GM18517 (cell line): ENCODE results near the gene CAMK1D.

Source experiments
- ATAC-seq: cut with Tn5 transposase; IDR thresholded peaks from one replicate; pipeline ENCODE4 v1.9.1; 2021; ENCODE audit warnings: mild to moderate bottlenecking, moderate library complexity; ENCODE audit not compliant: unreplicated experiment

The CAMK1D gene

DNA sequence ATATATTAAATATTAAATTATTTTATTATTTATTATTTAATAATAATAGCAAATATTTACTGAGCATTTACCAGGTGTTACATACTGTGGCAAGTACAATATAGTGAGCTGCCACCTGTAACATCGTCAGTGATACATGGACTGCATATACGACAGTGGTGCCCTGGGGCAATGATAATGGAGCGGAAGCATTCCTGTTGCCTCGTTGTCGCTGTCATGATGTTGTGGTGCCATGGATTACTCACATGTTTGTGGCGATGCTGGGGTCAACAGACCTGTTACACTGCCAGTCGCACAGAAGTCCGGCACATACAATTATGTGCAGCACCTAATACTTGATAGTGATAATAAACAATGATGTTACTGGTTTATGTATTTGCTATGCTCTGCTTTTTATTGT lies 20.6 kb downstream of the CAMK1D start:
- ATAC-seq = no peak

GRCh38 chr10:12372846-12373245 lies 23.5 kb downstream of the CAMK1D start:
- no peak for ATAC-seq

DNA sequence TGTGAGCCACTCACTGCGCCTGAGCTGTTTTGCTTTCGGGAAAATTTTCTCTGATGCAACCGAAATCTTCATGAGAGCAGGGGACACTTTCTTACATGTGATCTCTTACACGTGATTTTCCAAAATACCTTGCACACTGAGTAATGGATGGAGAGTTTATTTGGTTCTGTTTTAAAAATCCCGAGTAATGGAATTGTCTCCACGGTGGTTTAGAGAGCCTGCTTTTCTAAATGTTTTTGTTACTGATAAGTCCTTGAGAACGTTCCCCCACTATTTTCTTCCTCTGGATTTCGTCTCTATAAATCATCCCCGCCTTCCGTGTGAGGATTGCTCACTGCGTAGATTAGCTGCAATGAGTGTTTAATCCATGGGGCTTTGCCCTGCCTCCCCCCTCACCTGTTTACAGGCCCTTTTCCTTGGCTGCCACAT lies 25.7 kb downstream of the CAMK1D start:
- ATAC-seq = no peak

DNA sequence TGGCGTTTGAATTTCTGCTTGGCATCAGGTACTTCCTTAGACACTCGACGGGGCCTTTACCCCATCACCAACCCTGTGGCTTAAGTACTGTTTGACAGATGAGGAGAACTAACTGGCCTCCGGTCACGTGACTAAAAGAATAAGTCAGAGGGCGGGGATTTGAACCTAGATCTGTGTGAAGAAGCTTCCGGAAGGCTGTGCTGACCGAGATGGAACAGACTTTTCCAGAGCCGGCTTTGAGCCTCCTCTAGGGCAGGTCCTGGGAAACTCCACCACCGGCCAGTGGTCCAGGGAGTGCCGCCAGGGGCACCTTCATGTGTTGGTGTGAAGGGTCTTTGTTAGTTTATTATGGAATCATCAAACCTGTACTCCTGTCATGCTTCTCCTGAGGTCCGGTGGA lies 26.9 kb downstream of the CAMK1D start:
- no peak for ATAC-seq

DNA sequence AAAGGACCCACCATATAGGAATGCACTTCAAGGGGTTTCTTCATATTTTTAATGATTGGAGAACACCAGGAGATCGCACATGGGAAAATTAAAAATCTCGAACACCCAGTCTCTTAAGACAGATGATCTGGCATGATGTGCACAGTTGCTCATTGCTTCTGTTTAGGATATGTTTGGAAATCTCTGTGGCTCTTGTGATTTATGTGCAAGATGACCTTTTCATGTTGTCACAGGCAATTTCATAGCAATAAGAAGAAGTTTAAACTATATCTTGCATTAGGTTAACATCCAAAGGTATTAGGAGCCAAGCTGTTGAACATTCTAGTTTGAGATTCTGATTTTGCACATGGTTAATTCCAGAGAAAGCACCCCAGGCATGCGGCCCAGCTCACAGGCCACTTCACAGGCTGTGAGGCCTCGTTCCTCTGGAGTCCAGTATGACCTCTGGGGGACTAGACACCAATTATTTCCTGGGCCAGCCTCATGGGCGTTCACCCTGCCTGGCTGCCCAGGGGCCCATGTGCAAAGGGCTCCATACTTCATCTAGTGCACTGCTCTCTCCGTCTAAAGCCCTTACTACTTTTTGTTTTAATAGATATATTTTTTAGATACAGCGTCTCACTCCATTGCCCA lies 28.4 kb downstream of the CAMK1D start:
- ATAC-seq = no peak

GRCh38 chr10:12380999-12381398 lies 31.7 kb downstream of the CAMK1D start:
- no peak for ATAC-seq

GRCh38 chr10:12381536-12382156 lies 32.3 kb downstream of the CAMK1D start:
- no peak for ATAC-seq

GRCh38 chr10:12382157-12382548 lies 32.8 kb downstream of the CAMK1D start:
- no peak for ATAC-seq

- no peak for ATAC-seq
Observed at GRCh38 chr10:12382956-12383531, 33.7 kb downstream of the CAMK1D start.

DNA sequence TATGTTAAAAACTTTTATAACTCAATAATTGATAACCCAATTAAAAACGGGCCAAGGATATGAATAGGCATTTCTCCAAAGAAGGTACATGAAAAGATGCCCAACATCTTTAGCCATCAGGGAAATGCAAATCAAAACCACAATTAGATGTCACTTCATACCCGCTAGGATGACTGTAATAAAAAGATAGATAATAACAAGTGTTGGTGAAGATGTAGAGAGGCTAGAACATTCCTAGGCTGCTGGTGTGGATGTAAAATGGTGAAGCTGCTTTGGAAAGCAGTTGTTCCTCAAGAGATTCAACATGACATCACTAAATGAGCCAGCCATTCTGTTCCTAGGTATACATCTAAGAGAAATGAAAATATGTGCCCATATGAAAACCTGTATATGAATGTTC lies 35.6 kb downstream of the CAMK1D start:
- ATAC-seq = no peak

GRCh38 chr10:12387561-12388210 lies 38.3 kb downstream of the CAMK1D start:
- ATAC-seq = no peak

DNA sequence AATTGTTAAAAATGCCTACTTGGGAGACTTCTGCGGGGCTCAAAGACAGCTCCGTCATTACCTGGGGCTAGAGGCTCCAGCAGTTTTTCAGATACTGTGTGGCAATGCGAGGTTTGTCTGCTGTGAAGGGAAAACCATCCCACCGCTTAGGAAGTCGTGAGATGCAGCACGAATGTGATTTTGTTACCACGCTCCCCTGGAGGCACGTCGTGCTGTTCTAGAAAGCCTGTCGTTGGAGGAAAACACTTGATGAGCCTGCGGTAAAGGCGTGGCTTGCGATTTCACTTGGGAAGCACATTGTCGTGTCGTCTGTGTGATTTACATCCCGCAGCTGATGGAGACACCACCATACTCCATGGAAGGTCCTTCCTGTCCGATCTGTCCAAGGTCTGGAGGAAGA lies 39.3 kb downstream of the CAMK1D start:
- ATAC-seq = no peak

GRCh38 chr10:12389154-12389734 lies 39.9 kb downstream of the CAMK1D start:
- no peak for ATAC-seq

GRCh38 chr10:12390733-12391132 lies 41.4 kb downstream of the CAMK1D start:
- ATAC-seq = no peak

DNA sequence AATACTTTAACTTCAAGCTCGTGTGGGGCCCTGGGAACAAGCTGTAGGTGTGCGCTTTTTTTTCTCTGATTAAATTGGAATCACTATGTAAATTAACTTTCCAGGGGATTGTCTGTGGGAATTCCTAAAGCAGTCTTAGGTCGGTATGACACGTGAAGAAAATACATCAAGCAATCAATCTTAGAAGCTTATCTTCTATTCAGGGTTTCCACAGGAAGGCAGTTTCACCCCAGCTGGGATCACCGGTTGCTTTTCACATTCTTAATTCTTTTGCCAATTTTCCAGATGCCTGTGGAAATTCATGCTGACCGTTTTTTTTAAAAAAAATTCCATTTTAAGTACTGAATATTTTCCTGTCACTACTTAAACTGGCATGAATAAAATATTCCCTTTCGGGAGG lies 41.9 kb downstream of the CAMK1D start:
- ATAC-seq = no peak

DNA sequence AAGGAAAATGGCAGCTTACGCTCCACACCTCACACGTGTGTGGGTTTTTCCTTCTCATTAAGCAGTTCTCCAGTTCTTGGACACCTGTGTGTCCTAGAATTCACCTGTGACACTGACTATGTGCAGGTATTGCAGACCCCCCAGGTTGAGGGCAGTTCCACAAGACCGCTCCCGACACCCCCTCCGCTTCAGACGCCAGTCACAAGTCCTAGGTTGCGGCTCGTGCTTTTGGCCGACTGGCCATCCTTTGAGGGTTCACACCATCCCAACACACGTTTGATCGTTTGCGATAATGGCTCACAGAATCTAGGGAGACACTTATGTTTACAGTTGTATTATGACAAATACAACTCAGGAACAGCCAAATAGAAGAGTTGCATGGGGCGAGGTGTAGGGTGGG lies 44.5 kb downstream of the CAMK1D start:
- no peak for ATAC-seq

DNA sequence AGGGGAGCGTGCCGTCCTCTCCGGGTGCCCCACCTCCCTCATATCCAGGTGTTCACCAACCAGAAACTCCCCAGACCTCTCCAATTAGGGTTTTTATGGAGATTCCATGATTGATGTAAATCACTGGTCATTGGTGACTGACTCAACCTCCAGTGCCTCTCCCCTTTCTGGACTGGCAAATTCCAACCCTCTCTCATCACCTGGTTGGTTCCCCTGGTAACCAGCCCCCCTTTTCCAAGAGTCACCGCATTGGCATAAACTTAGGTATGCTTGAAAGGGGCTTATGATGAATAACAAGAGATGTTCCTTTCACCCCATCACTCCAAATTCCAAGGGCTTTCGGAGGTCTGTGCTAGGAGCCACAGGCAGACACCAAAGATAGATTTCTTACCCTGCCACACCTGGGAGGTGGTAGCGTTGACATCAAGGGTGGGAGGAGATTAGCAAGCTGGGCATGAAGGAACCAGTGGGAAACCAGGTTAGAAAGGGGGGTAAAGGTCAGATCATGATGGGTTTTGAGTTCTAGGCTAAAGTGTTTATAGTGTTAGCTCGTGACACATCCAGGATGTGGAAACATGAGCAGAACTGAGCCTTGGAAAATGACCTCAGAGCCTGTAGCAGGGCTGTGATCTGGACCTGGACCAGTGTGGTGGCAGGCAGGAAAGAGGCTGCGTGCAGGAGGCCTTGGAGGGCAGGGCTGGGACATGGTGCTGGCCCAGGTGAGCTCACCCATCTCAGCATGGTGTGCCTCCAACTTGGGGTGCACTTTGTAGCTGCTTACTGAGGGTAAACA lies 45.1 kb downstream of the CAMK1D start:
- no peak for ATAC-seq

DNA sequence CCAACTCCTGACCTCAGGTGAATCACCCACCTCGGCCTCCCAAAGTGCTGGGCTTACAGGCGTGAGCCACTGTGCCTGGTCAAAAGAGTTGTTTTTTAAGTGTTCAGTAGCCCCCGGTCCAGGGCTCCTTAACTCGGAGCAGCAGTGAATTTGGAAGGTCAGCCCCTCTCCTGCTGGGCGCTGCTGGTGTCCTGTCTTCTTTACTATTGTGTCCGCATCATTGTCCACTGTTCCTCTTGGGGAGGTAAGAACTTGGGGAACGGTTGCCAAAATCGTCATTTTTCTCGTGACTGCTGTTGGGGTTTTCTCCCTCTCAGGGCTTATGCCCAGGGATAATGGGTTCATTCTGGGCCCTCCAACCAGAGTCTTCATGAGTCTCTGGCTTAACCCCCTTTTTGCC lies 46.7 kb downstream of the CAMK1D start:
- ATAC-seq = no peak

DNA sequence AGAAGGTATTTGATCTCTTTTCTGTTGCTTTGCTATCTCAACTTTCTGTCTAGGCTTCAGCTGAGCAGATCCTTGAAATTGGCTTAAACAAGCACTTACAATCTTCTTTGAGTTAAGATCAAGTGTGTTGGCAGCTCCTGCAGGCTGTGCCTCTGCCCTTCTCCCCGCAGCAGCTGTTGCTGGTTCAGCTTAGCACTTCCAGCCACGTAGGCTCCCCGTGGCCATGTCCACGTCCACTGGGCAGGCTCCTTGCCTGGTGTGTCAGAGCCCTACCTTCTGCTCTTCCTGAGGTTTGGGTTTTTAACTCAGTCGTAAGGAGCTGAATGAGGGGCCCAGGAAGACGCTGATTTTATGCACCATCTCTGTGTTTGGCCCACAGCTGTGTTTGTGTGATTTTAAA lies 47.2 kb downstream of the CAMK1D start:
- no peak for ATAC-seq

GRCh38 chr10:12397147-12397896 lies 48.0 kb downstream of the CAMK1D start:
- no peak for ATAC-seq
